Skeletal muscle satellite cell (primary cell): ENCODE results near the gene MTHFS. TPM values are rescaled to one million over a fixed set of nuclear protein-coding genes. Genes with fewer than 3 reads are reported as not detected.
A peak's percentile ranks its signal among the peaks of the same experiment; 100 is the strongest.
"Not testable (repeated sequence)": the region's sequence is repeated elsewhere in the genome, so short reads cannot be mapped to it uniquely, and the experiment has no call there.

Experiments
- H3K27me3 ChIP-seq: 2 replicates; pipeline ENCODE4 v1.7.0; 2013; ENCODE audit warnings: low read length; ENCODE audit not compliant: control insufficient read depth, insufficient read depth
- H3K36me3 ChIP-seq: 2 replicates; pipeline ENCODE4 v1.7.0; 2013; ENCODE audit warnings: mild to moderate bottlenecking, control low read depth, low read length; ENCODE audit not compliant: insufficient read depth
- H3K4me1 ChIP-seq: 2 replicates; pipeline ENCODE4 v1.7.0; 2013; ENCODE audit warnings: low read length; ENCODE audit not compliant: control insufficient read depth, insufficient read depth
- H3K4me2 ChIP-seq: 2 replicates; pipeline ENCODE4 v1.7.0; 2013; ENCODE audit warnings: mild to moderate bottlenecking, low read length
- H3K4me3 ChIP-seq: 2 replicates; pipeline ENCODE4 v1.7.0; 2013; ENCODE audit warnings: low read length
- H3K9ac ChIP-seq: 2 replicates; pipeline ENCODE4 v1.7.0; 2013; ENCODE audit warnings: mild to moderate bottlenecking, low read depth, low read length, moderate library complexity
- H3K9me3 ChIP-seq: replicated peaks from 2 replicates; pipeline ENCODE4 v1.7.0; 2013; ENCODE audit warnings: mild to moderate bottlenecking, control low read depth, low read length
- total RNA-seq: library from RNA; depleted of rRNA; stranded (reverse); fragments of >200 nt; gene quantifications from 2 replicates; pipeline ENCODE4 v1.2.3, GENCODE V29; 2012; rRNA removed

The MTHFS gene
- 10.3 and 10.9 TPM in 2 replicates for total RNA-seq

- Histone ChIP-seq H3K36me3 (no peaks in the 10 kb centered on the region), H3K4me3 (peak within 1 kb of the TSS; percentile 79), H3K4me1 (peaks cover 20% of the 10 kb centered on the region), H3K27me3 (no peaks in the 10 kb centered on the region), H3K9ac (peak within 1 kb of the TSS; percentile 92), H3K4me2 (peak within 1 kb of the TSS; percentile 87), H3K9me3 (no peaks in the 10 kb centered on the region)
These were observed at the start of gene MTHFS for GRCh38 chr15:79896634-79897379. MTHFS (minus strand) TSS chr15:79897014; CDS start chr15:79896988, 26 bp downstream.

- Histone ChIP-seq H3K4me3 (no peak overlapping the region), H3K9me3 (no peaks in the 10 kb centered on the region), H3K4me2 (no peak overlapping the region), H3K9ac (no peak overlapping the region), H3K4me1 (peaks cover 7% of the 10 kb centered on the region), H3K36me3 (no peaks in the 10 kb centered on the region), H3K27me3 (peaks cover 8% of the 10 kb centered on the region)
These were observed 47.8 kb upstream of the MTHFS start for GRCh38 chr15:79944622-79945021.

- H3K4me1 ChIP-seq, result peaks cover 7% of the 10 kb centered on the region
- no peaks in the 10 kb centered on the region for H3K9me3 ChIP-seq
- no peaks in the 10 kb centered on the region for H3K36me3 ChIP-seq
- no peak overlapping the region for H3K9ac ChIP-seq
- H3K27me3 ChIP-seq, result peaks cover 8% of the 10 kb centered on the region
- H3K4me3 ChIP-seq, result no peak overlapping the region
- H3K4me2 ChIP-seq, result no peak overlapping the region
These were observed 47.0 kb upstream of the MTHFS start for GRCh38 chr15:79943820-79944219.

- Histone ChIP-seq H3K27me3 (peaks cover 8% of the 10 kb centered on the region), H3K9ac (no peak overlapping the region), H3K9me3 (no peaks in the 10 kb centered on the region), H3K4me2 (no peak overlapping the region), H3K4me3 (no peak overlapping the region), H3K4me1 (peaks cover 7% of the 10 kb centered on the region), H3K36me3 (no peaks in the 10 kb centered on the region)
These were observed 46.1 kb upstream of the MTHFS start for GRCh38 chr15:79942741-79943481.

GRCh38 chr15:79939399-79939798, 42.6 kb upstream of the MTHFS start:
- Histone ChIP-seq H3K9me3 (no peaks in the 10 kb centered on the region), H3K36me3 (no peaks in the 10 kb centered on the region), H3K4me3 (no peak overlapping the region), H3K4me1 (peaks cover 7% of the 10 kb centered on the region), H3K27me3 (no peaks in the 10 kb centered on the region), H3K4me2 (no peak overlapping the region), H3K9ac (no peak overlapping the region)

- H3K9ac ChIP-seq, result no peak overlapping the region
- no peaks in the 10 kb centered on the region for H3K27me3 ChIP-seq
- peaks cover 7% of the 10 kb centered on the region for H3K4me1 ChIP-seq
- no peaks in the 10 kb centered on the region for H3K9me3 ChIP-seq
- no peak overlapping the region for H3K4me3 ChIP-seq
- H3K36me3 ChIP-seq, result no peaks in the 10 kb centered on the region
- H3K4me2 ChIP-seq, result no peak overlapping the region
These were observed 41.3 kb upstream of the MTHFS start for GRCh38 chr15:79938143-79938542.

GRCh38 chr15:79935556-79936201, 38.9 kb upstream of the MTHFS start:
- H3K4me2 ChIP-seq, H3K4me3 ChIP-seq, H3K4me1 ChIP-seq, H3K9ac ChIP-seq, H3K36me3 ChIP-seq, H3K9me3 ChIP-seq, H3K27me3 ChIP-seq: not testable (repeated sequence)

GRCh38 chr15:79933231-79933630, 36.4 kb upstream of the MTHFS start:
- Histone ChIP-seq H3K4me2 (no peak overlapping the region), H3K27me3 (no peaks in the 10 kb centered on the region), H3K9ac (no peak overlapping the region), H3K4me1 (no peaks in the 10 kb centered on the region), H3K4me3 (no peak overlapping the region), H3K36me3 (no peaks in the 10 kb centered on the region), H3K9me3 (no peaks in the 10 kb centered on the region)

GRCh38 chr15:79932447-79932846, 35.6 kb upstream of the MTHFS start:
- no peaks in the 10 kb centered on the region for H3K36me3 ChIP-seq
- H3K4me3 ChIP-seq, result no peak overlapping the region
- H3K4me2 ChIP-seq, result no peak overlapping the region
- H3K27me3 ChIP-seq, result no peaks in the 10 kb centered on the region
- no peaks in the 10 kb centered on the region for H3K4me1 ChIP-seq
- H3K9me3 ChIP-seq, result no peaks in the 10 kb centered on the region
- no peak overlapping the region for H3K9ac ChIP-seq

GRCh38 chr15:79930516-79930915, 33.7 kb upstream of the MTHFS start:
- Histone ChIP-seq H3K9me3 (no peaks in the 10 kb centered on the region), H3K4me2 (no peak overlapping the region), H3K36me3 (no peaks in the 10 kb centered on the region), H3K4me3 (no peak overlapping the region), H3K27me3 (no peaks in the 10 kb centered on the region), H3K4me1 (no peaks in the 10 kb centered on the region), H3K9ac (no peak overlapping the region)

- Histone ChIP-seq H3K9ac (no peak overlapping the region), H3K4me3 (no peak overlapping the region), H3K4me2 (no peak overlapping the region), H3K9me3 (no peaks in the 10 kb centered on the region), H3K4me1 (no peaks in the 10 kb centered on the region), H3K27me3 (no peaks in the 10 kb centered on the region), H3K36me3 (no peaks in the 10 kb centered on the region)
These were observed 32.6 kb upstream of the MTHFS start for GRCh38 chr15:79929412-79929811.
